Endothelial cell of hepatic sinusoid (primary cell): ENCODE measurements around the gene C15orf62.

ENCODE experiments used
- in situ Hi-C: cut with HindIII; loops from 2 replicates; pipeline ENCODE4 v1.10.0; 2017; ENCODE audit warnings: low sequenced_read_pairs

Gene C15orf62

DNA sequence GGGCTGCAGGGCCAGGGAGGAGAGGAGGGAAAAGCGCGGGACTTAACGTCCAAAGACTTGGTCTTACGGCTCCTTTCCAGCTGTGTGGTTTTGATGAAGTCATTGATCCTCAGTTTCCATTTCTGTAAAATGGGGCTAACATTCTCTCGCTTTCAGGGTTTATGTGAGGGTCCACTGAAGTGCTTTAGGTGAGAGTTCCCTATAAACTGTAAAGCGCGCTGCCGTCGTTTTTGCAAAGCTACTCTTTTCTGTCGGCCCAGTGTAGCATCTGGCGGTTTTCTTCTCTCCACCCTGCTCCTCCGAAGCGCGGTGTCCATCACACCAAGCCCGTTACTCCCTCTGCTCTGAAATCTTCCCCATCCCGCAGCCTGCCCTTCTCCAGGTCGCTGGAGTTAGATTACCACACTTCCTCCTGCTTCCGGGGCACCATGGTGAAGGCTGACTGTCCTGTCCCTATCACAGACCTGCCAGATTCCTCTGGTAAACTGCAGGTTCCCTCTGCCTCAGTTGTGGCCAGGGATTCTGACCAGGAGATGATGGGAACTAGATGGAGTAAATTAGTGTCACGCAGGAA is 38.2 kb downstream of the C15orf62 start:
- in situ Hi-C loops = no loop called here

DNA sequence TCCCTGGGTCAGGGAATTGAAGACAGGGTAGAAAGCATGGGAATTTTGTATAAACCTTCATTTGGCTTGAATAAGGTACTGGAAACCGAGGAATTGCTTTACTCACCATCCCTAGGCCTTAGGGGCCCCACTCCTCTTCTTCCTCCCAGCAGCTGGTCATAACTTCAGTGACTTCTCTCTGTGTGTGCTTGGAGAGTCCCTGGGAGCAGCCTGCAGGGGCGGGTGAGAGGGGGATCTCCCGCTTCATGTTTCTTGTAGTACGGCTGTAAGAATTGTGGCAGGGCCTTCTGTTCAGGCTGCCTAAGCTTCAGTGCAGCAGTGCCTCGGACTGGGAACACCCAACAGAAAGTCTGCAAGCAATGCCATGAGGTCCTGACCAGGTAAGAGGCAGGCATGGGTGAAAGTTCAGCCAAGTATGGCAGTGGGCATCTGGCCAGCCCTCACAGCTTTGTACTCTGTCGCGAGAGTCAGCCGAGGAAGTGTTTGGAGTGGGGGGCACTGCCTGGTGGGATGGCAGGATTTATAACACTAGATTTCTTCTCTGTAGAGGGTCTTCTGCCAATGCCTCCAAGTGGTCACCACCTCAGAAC is 39.2 kb downstream of the C15orf62 start:
- in situ Hi-C loops = no loop called here

DNA sequence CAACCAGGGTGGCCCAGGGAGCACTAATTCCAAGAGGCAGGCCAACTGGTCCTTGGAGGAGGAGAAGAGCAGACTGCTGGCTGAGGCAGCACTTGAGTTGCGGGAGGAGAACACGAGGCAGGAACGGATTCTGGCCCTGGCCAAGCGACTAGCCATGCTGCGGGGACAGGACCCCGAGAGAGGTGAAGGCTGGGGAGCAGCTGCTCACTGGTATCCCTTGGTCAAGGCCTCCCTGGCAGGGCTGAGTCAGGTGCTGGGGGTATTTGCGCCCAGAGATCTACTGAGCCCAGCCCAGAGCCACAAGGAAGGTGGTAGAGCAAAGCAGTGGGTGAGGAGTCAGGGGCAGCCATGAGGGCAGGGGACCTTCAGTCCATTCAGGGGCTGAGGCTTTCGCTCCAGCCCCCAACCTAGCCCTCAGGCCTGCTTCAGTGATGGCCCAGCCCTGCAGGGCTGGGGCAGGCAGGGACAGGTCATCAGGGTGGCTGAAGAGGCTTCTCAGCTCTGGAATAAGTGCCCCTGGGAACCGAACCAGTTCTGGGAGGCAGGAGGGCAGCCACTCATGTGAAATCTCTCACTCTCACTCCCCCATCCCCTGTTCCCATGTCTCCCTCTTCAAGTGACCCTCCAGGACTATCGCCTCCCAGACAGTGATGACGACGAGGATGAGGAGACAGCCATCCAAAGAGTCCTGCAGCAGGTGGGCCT is 43.1 kb downstream of the C15orf62 start:
- in situ Hi-C loops = no loop called here

DNA sequence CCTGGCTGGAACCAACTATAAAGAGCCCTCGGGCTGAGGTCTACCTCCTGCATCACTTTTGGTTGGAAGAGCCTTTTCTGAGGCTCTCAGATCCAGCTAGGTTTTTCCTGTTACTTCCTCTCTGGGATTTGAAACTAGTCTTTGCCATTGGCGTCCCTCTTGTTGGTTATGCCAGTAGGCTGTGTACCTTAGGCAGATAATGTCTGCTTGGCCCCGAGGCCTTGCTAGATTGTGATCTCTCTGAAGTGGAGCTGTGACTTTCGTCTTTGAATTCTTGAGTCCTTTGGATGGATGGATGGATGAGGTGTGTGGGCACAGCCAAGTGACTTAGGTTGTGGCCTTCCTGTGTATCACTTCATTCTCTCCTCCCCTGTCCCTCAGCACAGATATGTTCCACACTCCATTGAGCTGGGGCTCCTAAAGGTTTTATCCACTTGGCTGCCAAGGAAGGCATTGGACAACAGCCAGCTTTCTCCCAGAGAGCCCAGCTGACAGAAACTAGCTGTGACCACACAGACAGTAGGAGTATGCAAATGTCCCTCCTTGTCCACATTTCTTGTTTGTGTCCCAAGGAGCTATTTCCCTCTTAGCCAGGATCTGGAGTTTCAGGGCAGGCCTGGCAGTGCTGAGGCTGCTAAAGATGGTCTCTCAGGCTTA is 45.4 kb downstream of the C15orf62 start:
- in situ Hi-C loops = no loop called here

DNA sequence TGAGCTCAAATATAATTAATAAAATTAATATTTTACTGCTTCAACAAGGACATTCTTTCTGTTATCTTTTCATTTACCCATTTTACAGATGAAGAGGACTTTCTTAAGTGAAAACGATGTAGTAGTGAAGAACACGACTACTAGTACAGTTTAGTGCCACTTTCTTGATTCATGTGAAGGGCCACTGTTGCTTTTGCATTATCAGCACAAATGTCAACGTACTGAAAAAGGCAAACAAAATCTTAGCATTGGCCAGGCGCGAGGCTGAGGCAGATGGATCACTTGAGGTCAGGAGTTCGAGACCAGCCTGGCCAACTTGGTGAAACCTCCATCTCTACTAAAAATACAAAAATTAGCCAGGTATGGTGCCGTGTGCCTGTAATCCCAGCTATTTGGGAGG is 49.3 kb downstream of the C15orf62 start:
- in situ Hi-C loops = no loop called here

DNA sequence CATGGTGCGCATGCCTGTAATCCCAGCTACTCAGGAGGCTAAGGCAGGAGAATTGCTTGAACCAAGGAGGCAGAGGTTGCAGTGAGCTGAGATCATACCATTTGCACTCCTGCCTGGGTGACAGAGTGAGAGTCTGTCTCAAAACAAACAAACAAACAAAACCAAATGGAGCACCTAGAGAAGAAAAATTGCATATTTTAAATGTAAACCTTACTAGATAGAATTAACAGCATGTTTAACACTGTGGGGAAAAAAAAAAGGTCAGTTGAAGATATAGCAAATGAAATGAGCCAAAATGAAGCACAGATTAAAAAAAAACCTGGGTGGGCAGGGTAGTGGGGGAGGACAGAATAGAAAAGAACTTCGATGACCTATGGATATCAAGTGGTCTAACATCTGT is 51.4 kb downstream of the C15orf62 start:
- in situ Hi-C loops = no loop called here
